ENCODE results near the gene AMOTL1. TPM values are rescaled to one million over a fixed set of nuclear protein-coding genes. Genes with fewer than 3 reads are reported as not detected.

Gene AMOTL1
- total RNA-seq, 3 donors from 2014 or later (not counting 1 experiment from before 2014, with no cell fraction given), result 7.1 to 8.9 (median 8.7) TPM

DNA sequence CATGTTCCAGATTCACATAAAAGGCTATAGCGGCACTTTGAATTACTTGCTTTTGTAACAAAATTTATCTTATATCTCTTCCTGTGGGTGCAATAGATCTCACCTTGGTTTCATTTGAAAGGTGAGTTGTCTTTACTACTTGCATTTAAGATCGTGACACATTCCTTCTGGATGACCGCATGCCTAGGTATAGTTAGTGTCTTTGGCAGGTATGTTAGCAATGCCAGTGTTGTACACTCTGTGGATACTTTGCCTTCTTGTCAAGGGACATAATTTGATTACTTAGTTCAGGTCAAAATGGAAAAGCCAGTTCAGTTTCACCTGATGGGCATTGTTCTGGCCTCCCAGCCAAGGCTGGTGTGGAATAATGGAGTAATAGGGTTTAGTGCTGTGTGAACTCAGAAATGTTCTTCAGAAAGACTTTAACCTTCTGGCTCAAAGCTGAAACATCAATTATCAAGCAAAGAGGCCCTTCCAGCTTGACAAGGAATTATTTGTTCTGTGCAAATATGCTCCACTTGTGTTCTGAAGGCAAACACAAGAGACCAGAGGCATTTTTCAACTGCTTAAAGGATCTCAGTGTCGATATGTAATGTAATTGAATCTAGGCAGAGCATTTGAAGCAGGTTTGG is 64.6 kb downstream of the AMOTL1 start:
- TF ChIP-seq, protein P1, sequence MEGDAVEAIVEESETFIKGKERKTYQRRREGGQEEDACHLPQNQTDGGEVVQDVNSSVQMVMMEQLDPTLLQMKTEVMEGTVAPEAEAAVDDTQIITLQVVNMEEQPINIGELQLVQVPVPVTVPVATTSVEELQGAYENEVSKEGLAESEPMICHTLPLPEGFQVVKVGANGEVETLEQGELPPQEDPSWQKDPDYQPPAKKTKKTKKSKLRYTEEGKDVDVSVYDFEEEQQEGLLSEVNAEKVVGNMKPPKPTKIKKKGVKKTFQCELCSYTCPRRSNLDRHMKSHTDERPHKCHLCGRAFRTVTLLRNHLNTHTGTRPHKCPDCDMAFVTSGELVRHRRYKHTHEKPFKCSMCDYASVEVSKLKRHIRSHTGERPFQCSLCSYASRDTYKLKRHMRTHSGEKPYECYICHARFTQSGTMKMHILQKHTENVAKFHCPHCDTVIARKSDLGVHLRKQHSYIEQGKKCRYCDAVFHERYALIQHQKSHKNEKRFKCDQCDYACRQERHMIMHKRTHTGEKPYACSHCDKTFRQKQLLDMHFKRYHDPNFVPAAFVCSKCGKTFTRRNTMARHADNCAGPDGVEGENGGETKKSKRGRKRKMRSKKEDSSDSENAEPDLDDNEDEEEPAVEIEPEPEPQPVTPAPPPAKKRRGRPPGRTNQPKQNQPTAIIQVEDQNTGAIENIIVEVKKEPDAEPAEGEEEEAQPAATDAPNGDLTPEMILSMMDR (IDR thresholded peaks at IDR 0.05), result no peak
- Mint-ChIP-seq H3K27ac (no peak overlapping the region), H3K4me1 (no peaks in the 10 kb centered on the region), H3K27me3 (ENCODE audit: low read depth in 2 of 2) (no peaks in the 10 kb centered on the region), H3K9me3 (no peaks in the 10 kb centered on the region), H3K36me3 (no peaks in the 10 kb centered on the region), H3K4me3 (no peak overlapping the region)
- Histone ChIP-seq H3K27ac (ENCODE audit: low read length) (no peak overlapping the region), H3K27me3 (ENCODE audit: control insufficient read depth, insufficient read depth, low read length) (no peaks in the 10 kb centered on the region), H3K9me3 (ENCODE audit: control insufficient read depth, insufficient read depth, low read length) (no peaks in the 10 kb centered on the region), H3K4me3 (ENCODE audit: low read length) (no peak overlapping the region), H3K36me3 (ENCODE audit: control insufficient read depth, insufficient read depth, low read length) (no peaks in the 10 kb centered on the region), H3K4me1 (ENCODE audit: control insufficient read depth, insufficient read depth, low read length) (no peaks in the 10 kb centered on the region)
- no peak for ATAC-seq
- DNase-seq, result no peak
- 93% methylated on average over 3 of the region's 4 CpGs for WGBS (ENCODE audit: insufficient coverage)
- intact Hi-C loops (cut with micrococcal nuclease), result no loop called here

GRCh38 chr11:94834911-94835593 is 66.9 kb downstream of the AMOTL1 start:
- Histone ChIP-seq H3K36me3 (ENCODE audit: control insufficient read depth, insufficient read depth, low read length) (no peaks in the 10 kb centered on the region), H3K27me3 (ENCODE audit: control insufficient read depth, insufficient read depth, low read length) (no peaks in the 10 kb centered on the region), H3K4me1 (ENCODE audit: control insufficient read depth, insufficient read depth, low read length) (no peaks in the 10 kb centered on the region), H3K4me3 (ENCODE audit: low read length) (no peak overlapping the region), H3K27ac (ENCODE audit: low read length) (no peak overlapping the region), H3K9me3 (ENCODE audit: control insufficient read depth, insufficient read depth, low read length) (no peaks in the 10 kb centered on the region)
- H3K4me3 Mint-ChIP-seq, result no peak overlapping the region
- no peak for DNase-seq
- 91% methylated on average over 4 of the region's 4 CpGs for WGBS (ENCODE audit: insufficient coverage)
- H3K4me1 Mint-ChIP-seq, result no peaks in the 10 kb centered on the region
- H3K27me3 Mint-ChIP-seq (ENCODE audit: low read depth in 2 of 2), result no peaks in the 10 kb centered on the region
- ATAC-seq, result no peak
- intact Hi-C loops (cut with micrococcal nuclease), result no loop called here
- TF ChIP-seq, protein P1 (IDR thresholded peaks at IDR 0.05), result no peak
- H3K27ac Mint-ChIP-seq, result no peak overlapping the region
- H3K36me3 Mint-ChIP-seq, result no peaks in the 10 kb centered on the region
- no peaks in the 10 kb centered on the region for H3K9me3 Mint-ChIP-seq

- Mint-ChIP-seq H3K27ac (no peak overlapping the region), H3K9me3 (no peaks in the 10 kb centered on the region), H3K36me3 (no peaks in the 10 kb centered on the region), H3K27me3 (ENCODE audit: low read depth in 2 of 2) (no peaks in the 10 kb centered on the region), H3K4me3 (no peak overlapping the region), H3K4me1 (no peaks in the 10 kb centered on the region)
- H3K4me1 ChIP-seq (ENCODE audit: control insufficient read depth, insufficient read depth, low read length), result no peaks in the 10 kb centered on the region
- no peaks in the 10 kb centered on the region for H3K36me3 ChIP-seq (ENCODE audit: control insufficient read depth, insufficient read depth, low read length)
- TF ChIP-seq, protein P1 (IDR thresholded peaks at IDR 0.05), result no peak
- DNase-seq, result no peak
- no peak overlapping the region for H3K27ac ChIP-seq (ENCODE audit: low read length)
- no peak for ATAC-seq
- no peaks in the 10 kb centered on the region for H3K9me3 ChIP-seq (ENCODE audit: control insufficient read depth, insufficient read depth, low read length)
- intact Hi-C loops (cut with micrococcal nuclease), result no loop called here
- 90% methylated on average over 2 of the region's 2 CpGs for WGBS (ENCODE audit: insufficient coverage)
- no peaks in the 10 kb centered on the region for H3K27me3 ChIP-seq (ENCODE audit: control insufficient read depth, insufficient read depth, low read length)
- H3K4me3 ChIP-seq (ENCODE audit: low read length), result no peak overlapping the region
These were observed 67.4 kb downstream of the AMOTL1 start for GRCh38 chr11:94835594-94835927.

DNA sequence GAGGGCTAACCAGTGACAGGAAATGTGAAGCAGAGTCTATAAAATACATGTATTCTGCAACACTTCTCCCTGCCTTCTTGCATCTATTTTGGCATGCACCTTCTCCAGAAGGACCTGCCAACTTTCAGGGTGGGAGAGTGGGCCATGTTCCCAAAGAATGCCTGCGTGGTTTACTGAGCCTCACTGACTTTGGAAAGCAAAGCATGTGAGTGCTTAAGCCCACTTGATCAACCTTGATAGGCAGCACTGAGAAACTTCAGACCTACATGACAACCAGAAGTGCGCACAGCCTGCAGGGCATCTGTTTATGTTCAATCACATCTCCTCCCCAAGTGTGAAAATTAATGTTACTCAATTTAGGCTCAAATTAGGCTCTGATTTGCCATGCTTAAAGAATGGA is 69.2 kb downstream of the AMOTL1 start:
- TF ChIP-seq, protein P1 (IDR thresholded peaks at IDR 0.05), result no peak
- Histone ChIP-seq H3K4me1 (ENCODE audit: control insufficient read depth, insufficient read depth, low read length) (no peaks in the 10 kb centered on the region), H3K27ac (ENCODE audit: low read length) (no peak overlapping the region), H3K36me3 (ENCODE audit: control insufficient read depth, insufficient read depth, low read length) (no peaks in the 10 kb centered on the region), H3K4me3 (ENCODE audit: low read length) (no peak overlapping the region), H3K27me3 (ENCODE audit: control insufficient read depth, insufficient read depth, low read length) (no peaks in the 10 kb centered on the region), H3K9me3 (ENCODE audit: control insufficient read depth, insufficient read depth, low read length) (no peaks in the 10 kb centered on the region)
- Mint-ChIP-seq H3K9me3 (no peaks in the 10 kb centered on the region), H3K27me3 (ENCODE audit: low read depth in 2 of 2) (no peaks in the 10 kb centered on the region), H3K4me1 (no peaks in the 10 kb centered on the region), H3K36me3 (no peaks in the 10 kb centered on the region), H3K27ac (no peak overlapping the region), H3K4me3 (no peak overlapping the region)
- DNase-seq (no peak), ATAC-seq (no peak)
- intact Hi-C loops (cut with micrococcal nuclease), result no loop called here
- WGBS (ENCODE audit: insufficient coverage), result 94% methylated on average over 2 of the region's 2 CpGs
